Ovary (tissue), 3 donors: ENCODE measurements around the gene MAGI1.

ENCODE experiments used
- EP300 ChIP-seq: sonication (generic); formaldehyde crosslinking; IDR thresholded peaks from one replicate; pipeline ENCODE4 v1.6.1; 2017; ENCODE audit warnings: antibody characterized with exemption
- POLR2A ChIP-seq: fragments of 450-650 bp; IDR thresholded peaks from one replicate; pipeline ENCODE4 v1.6.1; 2017; ENCODE audit warnings: antibody characterized with exemption, mild to moderate bottlenecking, moderate library complexity
- TF ChIP-seq, protein P1 (sequence below), 3 donors: fragments of 450-650 bp in 2 of 3; fragments of 200-600 bp in 1 of 3; IDR thresholded peaks; one replicate each; pipeline versions ENCODE4 v1.5.1 to v1.8.0; 2016 to 2022; ENCODE audit warnings: antibody characterized with exemption in 3 of 3, mild to moderate bottlenecking in 1 of 3
- donor health status: DM: no; HTN: no; CAD: no.

DNA sequence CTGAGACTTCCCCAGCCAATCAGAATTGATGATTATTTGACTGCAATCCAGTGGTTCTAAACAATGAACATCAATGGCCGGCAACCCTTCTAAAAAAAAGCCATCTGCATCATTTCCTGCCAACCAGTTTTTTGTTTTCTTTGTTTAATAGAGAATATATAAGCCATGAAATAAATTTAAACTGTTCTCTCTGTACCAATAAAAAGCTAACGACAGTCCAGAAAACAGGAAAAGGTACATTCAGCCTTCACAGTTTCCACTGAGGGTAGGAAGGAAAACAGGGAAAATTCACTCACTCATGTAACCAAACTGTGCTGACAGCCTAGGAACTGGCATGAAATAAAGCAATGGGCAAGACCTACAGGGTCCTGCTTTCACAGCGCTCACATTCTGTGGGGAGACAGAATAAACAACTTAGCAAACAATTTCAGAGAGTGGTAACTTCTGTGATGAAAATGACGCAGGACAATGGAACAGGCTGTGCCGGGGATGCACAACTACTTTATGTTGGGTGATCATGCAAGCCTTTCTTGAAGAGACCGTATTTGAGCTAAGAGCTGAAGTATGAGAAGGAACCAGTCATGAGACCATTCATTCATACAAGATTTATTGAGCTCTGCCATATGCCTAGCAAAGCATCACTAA, 630.1 kb downstream of the MAGI1 start:
- TF ChIP-seq, protein P1, sequence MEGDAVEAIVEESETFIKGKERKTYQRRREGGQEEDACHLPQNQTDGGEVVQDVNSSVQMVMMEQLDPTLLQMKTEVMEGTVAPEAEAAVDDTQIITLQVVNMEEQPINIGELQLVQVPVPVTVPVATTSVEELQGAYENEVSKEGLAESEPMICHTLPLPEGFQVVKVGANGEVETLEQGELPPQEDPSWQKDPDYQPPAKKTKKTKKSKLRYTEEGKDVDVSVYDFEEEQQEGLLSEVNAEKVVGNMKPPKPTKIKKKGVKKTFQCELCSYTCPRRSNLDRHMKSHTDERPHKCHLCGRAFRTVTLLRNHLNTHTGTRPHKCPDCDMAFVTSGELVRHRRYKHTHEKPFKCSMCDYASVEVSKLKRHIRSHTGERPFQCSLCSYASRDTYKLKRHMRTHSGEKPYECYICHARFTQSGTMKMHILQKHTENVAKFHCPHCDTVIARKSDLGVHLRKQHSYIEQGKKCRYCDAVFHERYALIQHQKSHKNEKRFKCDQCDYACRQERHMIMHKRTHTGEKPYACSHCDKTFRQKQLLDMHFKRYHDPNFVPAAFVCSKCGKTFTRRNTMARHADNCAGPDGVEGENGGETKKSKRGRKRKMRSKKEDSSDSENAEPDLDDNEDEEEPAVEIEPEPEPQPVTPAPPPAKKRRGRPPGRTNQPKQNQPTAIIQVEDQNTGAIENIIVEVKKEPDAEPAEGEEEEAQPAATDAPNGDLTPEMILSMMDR (IDR thresholded peaks at IDR 0.05): no peak
- TF ChIP-seq POLR2A (no peak), EP300 (no peak)
